H1 (cell line): Measurements from ENCODE around the gene HCST. TPM values are rescaled to one million over a fixed set of nuclear protein-coding genes. Genes with fewer than 3 reads are reported as not detected.

Experiments used
- ASH2L ChIP-seq: fragments of 200-600, 300-600 bp; sonication (generic); IDR thresholded peaks from one replicate; pipeline ENCODE4 v1.7.1; 2017; ENCODE audit warnings: low read length
- TAF1 ChIP-seq: IDR thresholded peaks from 2 replicates; pipeline ENCODE4 v1.6.1; 2011; ENCODE audit warnings: mild to moderate bottlenecking, low read depth, low read length
- polyA plus RNA-seq, 7 experiments: library from polyadenylated mRNA; depleted of rRNA in 3 of 7; stranded (reverse) in 5 of 7; unstranded in 2 of 7; fragments of >200 nt in 5 of 7; fragments of 200-250 nt in 2 of 7; gene quantifications; 1 replicate in 5 of 7; 2 replicates in 1 of 7; 4 replicates in 1 of 7; pipeline versions ENCODE4 v1.2.1 to v1.2.3, GENCODE V29; 2011 to 2013; ENCODE audit warnings: missing spikeins in 2 of 7, mixed read lengths in 2 of 7
- total RNA-seq: library from RNA; stranded (reverse); fragmentation: NEBNext Ultra II Directional; extraction: Animal tissue kit (Norgen Biotek cat#: 25700); gene quantifications from 2 replicates; pipeline ENCODE4 v1.2.1, GENCODE V29; 2021

Gene HCST
- total and polyA plus RNA-seq, 2 of the 8 experiments (the other 6 are each of a cell fraction or from before 2014, with no cell fraction given) = 2.8 TPM; not detected in 1

DNA sequence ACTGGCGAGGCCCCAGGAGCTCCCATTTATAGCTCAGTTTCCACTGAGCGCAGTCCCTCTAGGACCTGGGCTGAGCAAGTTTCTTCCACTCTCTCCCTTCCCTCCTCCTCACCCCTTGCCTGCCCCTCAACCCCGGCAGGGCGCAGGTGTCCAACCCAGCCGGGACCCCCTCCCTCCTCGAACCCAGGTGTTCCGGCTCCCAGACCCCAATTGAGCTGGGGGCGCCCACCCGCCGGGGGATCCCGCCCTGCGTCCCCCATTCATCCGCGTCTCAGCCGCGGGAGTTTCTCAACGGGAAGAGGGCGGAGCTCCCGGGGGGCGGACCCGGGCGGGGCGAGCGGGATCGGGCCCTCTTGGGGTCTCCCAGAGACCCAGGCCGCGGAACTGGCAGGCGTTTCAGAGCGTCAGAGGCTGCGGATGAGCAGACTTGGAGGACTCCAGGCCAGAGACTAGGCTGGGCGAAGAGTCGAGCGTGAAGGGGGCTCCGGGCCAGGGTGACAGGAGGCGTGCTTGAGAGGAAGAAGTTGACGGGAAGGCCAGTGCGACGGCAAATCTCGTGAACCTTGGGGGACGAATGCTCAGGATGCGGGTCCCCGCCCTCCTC lies 45.7 kb upstream of the HCST start, which contains the start of gene KIRREL2 (continued):
- peak; percentile 70 for TF ChIP-seq ASH2L
- no peak for TF ChIP-seq TAF1
- TF ChIP-seq, all 59 proteins: peak for 9
